HG02938 (cell line): ENCODE results near the gene ST8SIA1.

Experiments used
- ATAC-seq: cut with Tn5 transposase; IDR thresholded peaks from one replicate; pipeline ENCODE4 v1.9.1; 2021; ENCODE audit warnings: mild to moderate bottlenecking, moderate library complexity; ENCODE audit not compliant: unreplicated experiment

Gene ST8SIA1

GRCh38 chr12:22285846-22286245 lies 48.7 kb downstream of the ST8SIA1 start:
- ATAC-seq = no peak

- ATAC-seq = no peak
These were observed 49.6 kb downstream of the ST8SIA1 start for GRCh38 chr12:22284871-22285270.

- no peak for ATAC-seq
These were observed 51.0 kb downstream of the ST8SIA1 start for GRCh38 chr12:22283508-22283907.

GRCh38 chr12:22283006-22283506 lies 51.5 kb downstream of the ST8SIA1 start:
- ATAC-seq = no peak

GRCh38 chr12:22282283-22282682 lies 52.2 kb downstream of the ST8SIA1 start:
- no peak for ATAC-seq

- ATAC-seq = no peak
These were observed 57.6 kb downstream of the ST8SIA1 start for GRCh38 chr12:22276867-22277266.

- ATAC-seq = no peak
These were observed 58.2 kb downstream of the ST8SIA1 start for GRCh38 chr12:22276313-22276712.

- ATAC-seq = no peak
These were observed 58.7 kb downstream of the ST8SIA1 start for GRCh38 chr12:22275843-22276242.

GRCh38 chr12:22272335-22273151 lies 62.0 kb downstream of the ST8SIA1 start:
- ATAC-seq = no peak

GRCh38 chr12:22271023-22271422 lies 63.5 kb downstream of the ST8SIA1 start:
- ATAC-seq = no peak

- no peak for ATAC-seq
These were observed 65.5 kb downstream of the ST8SIA1 start for GRCh38 chr12:22268973-22269372.

- no peak for ATAC-seq
These were observed 66.1 kb downstream of the ST8SIA1 start for GRCh38 chr12:22268406-22268805.

GRCh38 chr12:22266101-22266500 lies 68.4 kb downstream of the ST8SIA1 start:
- no peak for ATAC-seq

GRCh38 chr12:22264380-22264779 lies 70.1 kb downstream of the ST8SIA1 start:
- ATAC-seq = no peak

- ATAC-seq = no peak
These were observed 72.2 kb downstream of the ST8SIA1 start for GRCh38 chr12:22262309-22262708.

GRCh38 chr12:22257100-22257499 lies 77.4 kb downstream of the ST8SIA1 start:
- ATAC-seq = no peak

GRCh38 chr12:22256605-22257004 lies 77.9 kb downstream of the ST8SIA1 start:
- no peak for ATAC-seq

- ATAC-seq = no peak
These were observed 78.5 kb downstream of the ST8SIA1 start for GRCh38 chr12:22256041-22256441.

- ATAC-seq = no peak
These were observed 79.4 kb downstream of the ST8SIA1 start for GRCh38 chr12:22255097-22255496.

- no peak for ATAC-seq
These were observed 80.0 kb downstream of the ST8SIA1 start for GRCh38 chr12:22254478-22254877.

GRCh38 chr12:22252057-22252456 lies 82.5 kb downstream of the ST8SIA1 start:
- no peak for ATAC-seq

- no peak for ATAC-seq
These were observed 83.7 kb downstream of the ST8SIA1 start for GRCh38 chr12:22250762-22251161.
